ENCODE measurements around the gene ZNF345.

The ZNF345 gene

GRCh38 chr19:36918090-36918489 lies 67.4 kb downstream of the ZNF345 start:
- no peak for DNase-seq
